CD4-positive, alpha-beta T cell treated with Interleukin-6 for 4 hours (primary cell): ENCODE results near the gene CAPN15.
"Not testable (repeated sequence)": the region's sequence is repeated elsewhere in the genome, so short reads cannot be mapped to it uniquely, and the experiment has no call there.

Source experiments
- DNase-seq: peaks from one replicate; pipeline ENCODE4 v3.0.0-alpha.2; 2020; ENCODE audit warnings: mixed read lengths

The CAPN15 gene

DNA sequence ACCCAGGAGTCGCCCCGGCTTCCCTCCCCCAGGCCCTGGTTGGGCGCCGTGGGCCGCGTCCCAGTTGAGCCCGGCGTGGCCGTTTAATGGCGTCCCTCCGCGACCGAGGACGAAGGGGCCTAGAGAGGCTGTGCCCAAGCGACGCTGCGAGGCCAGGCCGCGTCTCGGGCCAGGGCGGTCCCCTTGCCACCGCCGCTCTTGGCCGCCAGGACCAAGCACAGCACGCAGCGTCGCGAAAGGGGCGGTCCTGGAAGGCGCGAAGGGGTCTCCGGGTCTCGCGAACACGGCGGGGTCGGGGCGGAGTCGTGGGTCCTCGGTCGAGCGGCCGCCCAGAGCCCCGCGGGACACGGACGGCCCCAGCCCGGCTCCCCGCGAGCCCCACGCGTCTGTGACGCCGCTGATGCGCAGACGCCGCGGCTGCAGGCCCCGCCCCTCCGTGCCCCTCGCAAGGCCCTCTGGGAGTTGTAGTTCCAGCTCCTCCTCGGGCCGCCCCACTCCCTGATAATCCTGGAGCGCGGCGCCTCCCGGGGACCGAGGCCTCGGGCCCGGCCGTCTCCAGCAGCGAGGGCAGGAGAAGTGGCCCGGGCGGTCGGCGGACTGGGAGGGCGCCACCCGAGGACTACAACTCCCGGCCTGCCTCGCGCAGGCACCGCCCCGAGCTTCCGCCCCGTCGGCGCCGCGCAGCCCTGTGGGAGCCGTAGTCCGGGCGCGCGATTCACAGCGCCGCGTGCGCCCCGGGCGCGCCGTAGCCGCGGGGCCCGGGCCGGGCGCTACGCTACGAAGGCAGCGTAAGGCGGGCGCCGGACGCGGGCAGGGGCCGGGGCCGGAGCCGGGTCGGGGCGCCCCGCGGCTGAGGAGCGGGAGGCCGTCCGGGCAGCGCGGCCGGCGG lies at the start of gene CAPN15:
TSS of gene CAPN15 (plus strand) at position 698 of the 889 bp plus-strand sequence. CDS start 19,127 bp downstream, outside the sequence.
- DNase-seq = peak; percentile 87

DNA sequence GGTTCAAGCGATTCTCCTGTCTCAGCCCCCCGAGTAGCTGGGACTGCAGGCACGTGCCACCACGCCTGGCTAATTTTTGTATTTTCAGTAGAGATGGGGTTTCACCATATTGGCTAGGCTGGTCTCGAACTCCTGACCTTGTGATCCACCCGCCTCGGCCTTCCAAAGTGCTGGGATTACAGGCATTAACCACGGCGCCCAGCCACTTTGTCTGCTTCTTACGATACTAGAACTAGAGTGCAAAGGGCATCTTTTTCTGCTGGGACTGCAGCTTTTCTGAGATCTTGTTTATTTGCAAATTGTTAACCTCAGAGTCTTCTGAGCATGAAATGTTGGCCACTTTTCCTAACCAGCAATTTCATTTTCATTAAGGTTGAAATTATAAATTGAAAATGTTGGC lies 49.2 kb upstream of the CAPN15 start:
- DNase-seq = not testable (repeated sequence)

DNA sequence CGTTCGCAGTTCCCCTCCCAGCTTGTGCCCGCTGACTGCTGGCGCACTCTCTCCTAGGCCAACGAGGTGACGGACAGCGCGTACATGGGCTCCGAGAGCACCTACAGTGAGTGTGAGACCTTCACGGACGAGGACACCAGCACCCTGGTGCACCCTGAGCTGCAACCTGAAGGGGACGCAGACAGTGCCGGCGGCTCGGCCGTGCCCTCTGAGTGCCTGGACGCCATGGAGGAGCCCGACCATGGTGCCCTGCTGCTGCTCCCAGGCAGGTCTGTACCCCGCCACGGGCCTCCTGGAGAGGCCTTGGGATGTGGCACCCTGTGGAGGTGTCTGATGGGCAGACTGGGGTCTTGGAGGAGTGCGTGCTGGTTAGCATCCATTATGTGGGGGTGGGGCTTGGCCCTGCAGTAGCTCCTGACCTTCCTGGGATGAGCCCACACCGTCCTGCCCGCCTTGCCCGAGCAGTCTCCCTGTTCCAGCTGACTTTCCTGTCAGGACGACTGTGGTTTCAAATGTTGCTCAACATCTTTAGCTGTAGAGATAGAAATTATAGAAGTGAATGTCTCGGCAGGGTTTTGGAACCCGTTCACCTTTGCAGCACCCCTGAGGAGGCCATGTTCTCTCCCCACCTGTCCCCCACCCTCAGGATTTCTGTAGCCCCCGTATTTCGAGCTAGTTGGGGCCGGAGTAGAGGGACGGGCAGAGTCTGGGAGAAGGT lies 44.9 kb upstream of the CAPN15 start:
- no peak for DNase-seq

DNA sequence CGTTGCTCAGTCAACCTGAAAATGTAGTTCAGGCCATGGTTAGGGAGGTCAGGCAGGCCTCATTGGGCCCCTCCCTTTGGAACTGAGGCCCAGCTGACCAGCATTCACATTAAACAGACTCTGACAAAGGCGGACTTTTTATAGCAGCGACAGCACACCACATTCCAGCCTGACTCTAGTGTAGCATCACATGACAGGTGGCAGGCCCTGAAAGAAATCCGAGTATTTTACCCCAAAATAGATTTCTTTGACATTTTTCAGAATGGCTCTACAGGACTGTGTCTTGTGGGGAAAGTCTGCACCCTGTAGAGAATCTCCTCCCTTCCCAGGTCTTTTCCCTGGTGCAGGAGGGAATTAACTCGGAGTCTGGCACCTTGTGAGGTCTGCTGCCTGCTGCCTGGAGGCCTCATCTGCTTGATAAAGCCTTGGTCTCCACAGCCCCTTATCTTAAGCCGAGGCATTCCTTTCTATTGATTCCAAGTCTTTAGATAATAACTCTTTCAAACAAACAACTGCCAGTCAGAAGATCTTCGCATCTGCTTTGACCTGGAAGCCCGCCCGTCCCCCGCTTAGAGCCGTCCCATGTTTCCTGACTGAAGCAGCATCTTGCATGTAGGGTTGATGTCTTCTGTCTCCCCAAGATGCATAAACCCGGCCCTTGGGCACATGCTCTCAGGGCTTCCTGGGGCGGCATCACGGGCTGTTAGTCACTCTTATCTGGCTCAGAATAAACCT lies 44.0 kb upstream of the CAPN15 start:
- DNase-seq = no peak

DNA sequence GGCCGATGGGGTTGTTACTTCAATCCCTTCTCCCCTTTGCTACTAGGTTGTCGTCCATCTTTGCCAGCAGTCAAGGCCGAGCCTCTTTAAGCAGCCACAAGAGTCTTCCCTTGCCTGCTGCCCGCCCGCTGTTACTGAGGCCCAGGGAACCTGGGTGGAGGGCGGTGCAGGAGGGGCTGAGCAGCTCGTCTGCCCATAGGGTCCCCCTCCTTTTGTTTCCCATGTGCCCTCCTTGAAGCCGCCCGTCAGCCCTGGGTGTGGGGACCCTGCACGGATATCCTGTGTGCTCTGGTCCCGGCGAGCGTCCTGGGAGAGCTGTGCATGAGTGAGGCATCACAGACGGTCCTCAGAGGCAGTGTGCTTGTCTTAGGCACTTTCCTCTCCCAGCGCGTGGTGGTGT lies 37.9 kb upstream of the CAPN15 start:
- no peak for DNase-seq

DNA sequence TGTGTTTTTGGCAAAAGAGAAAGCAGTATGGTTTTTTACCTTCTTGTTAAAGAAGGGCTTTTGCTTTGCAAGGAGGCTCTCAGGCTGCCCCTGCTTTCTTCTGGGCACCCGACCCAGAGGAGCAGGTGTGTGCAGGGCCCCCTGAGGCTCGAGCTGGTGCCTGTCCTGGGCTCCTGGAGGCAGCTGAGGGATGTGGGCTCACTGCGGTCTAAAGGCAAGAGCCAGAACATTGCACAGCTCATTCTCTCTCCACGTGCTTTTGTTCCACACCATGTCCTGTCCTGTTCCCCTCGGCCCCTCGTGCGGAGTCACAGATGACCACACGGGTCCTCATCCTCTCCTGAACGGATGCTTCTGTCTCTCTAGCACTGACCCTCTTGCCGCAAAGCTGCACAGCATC lies 36.7 kb upstream of the CAPN15 start:
- no peak for DNase-seq

DNA sequence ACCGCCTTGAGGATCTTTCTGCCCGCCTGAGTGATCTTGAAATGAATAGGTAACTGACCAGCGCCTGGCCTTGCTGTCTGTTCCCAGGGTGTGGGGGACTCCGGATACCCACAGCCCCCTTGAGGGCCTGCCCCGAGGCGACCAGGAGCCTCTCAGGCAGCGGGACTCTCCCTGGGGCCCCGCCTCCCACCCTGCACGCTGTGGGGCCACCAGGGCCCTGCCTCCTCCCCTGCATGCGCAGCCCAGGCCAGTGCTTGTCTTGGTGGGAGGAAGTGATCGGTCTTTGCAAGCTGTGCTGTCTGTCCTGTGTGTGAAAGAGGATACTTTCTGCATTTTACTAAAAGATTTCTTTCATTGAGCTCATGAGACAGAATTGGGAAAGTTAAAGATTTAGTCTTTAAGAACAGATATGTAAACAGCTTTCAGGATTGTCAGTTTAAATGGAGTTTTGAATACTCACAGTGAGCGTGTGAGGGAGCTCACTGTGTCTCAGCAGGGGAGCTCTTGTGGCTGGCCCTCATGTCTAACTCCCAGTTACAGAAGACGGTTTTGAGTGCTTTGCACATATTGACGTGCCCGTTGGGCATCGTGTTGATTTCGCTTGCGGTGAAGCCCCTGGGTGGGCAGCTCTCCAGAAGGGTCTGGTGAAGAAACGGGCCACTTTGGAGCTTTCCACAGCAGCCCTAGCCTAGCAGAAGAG lies 36.1 kb upstream of the CAPN15 start:
- no peak for DNase-seq

DNA sequence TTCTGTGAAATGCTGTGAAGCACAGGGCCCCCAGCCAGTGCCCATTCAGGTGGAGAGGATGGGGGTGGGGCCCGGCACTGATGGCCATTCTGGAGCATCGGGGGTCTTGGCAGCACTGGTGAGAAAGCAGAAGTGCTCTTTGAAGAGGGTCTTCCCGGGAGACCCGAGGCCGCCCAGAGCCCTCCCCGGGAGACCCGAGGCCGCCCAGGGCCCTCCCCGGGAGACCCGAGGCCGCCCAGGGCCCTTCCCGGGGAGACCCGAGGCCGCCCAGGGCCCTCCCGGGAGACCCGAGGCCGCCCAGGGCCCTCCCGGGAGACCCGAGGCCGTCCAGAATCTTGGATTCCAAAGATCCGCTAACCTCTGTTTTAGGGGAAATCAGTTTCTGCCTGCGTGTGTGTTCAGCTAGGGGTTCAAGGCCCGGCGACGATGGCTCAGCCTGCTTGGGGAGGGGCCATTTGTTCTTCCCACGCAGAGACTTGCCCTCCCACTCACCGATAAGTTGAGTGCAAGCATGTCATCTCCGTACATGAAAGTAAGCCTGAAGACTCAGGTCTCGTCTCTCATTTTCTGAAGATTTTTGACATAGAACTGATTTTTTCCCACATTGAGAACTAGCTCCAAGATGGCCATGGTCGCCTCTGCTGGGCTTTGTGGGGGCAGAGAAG lies 35.2 kb upstream of the CAPN15 start:
- DNase-seq = no peak

DNA sequence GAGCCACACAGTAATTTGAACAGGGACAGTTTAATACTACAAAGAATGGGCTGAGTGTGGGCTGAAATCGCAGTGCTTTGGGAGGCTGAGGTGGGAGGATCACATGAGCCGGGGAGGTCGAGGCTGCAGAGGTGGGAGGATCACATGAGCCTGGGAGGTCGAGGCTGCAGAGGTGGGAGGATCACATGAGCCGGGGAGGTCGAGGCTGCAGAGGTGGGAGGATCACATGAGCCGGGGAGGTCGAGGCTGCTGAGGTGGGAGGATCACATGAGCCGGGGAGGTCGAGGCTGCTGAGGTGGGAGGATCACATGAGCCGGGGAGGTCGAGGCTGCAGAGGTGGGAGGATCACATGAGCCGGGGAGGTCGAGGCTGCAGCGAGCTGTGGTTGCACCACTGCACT lies 32.8 kb upstream of the CAPN15 start:
- DNase-seq = not testable (repeated sequence)

DNA sequence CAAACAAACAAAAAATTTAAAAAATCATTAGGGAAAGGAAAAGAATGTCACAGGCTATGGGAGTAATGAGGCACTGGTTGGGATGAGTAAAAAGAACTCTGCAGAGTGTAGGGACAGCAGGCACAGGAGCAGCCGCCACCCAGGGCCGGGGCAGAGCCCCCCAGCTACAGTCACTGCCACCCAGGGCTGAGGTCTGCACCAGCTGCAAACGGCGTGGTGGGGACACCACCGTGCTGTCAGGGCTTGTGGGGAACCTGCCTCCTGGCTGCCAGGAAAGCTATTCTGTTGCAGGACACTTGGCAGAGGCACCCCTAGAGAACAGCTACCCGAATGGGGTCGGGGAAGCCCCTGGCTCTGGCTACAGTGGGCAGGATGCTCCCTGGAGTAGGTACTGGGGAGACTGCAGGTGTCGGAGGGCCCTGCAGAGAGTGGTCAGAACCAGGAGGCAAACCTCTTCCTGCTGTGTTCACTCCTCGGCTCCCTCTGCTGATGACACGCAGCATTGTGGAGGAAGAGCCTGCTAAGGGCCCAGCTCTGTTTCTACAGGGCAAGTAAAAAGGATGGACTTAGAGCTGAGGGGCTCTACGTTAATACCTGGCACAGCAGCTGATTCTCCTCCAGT lies 32.3 kb upstream of the CAPN15 start:
- DNase-seq = peak; percentile 20

DNA sequence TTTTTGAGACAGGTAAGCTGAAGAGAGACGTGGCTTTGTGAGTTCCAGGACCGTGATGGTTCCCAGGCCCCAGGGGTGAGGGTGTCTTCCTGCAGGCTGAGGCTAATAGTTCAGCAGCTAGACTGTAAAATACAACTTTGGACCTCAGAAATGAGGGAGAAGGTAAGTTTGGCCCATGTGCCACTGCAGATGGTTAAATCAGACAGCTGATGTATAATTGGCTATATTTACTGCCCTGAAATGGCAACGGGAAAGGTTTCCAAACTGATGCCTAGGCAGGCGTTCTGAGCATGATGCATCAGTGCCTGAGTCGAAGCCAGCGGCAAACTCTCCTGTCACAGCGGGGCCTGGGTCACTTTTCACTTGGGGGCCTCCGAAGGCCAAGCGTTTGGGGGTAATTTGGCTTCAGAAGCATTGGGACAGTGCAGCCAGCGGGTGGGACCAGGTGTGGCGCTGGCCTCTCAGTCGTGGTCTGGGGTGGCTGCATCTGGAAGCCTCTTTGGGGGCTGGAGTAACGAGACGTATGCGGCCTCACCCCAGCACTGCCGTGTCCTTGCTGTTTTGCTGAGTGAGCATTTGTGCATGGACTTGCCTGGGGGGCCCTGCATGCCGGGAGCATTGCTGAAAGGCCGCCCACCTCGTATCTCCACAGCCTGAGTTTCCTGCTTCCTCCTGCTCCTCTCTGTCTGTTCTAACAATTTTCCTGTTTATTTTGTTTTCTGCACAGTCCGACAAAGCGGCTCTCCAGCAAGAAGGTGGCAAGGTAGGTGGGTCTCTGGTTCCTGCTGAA lies 31.2 kb upstream of the CAPN15 start:
- no peak for DNase-seq

DNA sequence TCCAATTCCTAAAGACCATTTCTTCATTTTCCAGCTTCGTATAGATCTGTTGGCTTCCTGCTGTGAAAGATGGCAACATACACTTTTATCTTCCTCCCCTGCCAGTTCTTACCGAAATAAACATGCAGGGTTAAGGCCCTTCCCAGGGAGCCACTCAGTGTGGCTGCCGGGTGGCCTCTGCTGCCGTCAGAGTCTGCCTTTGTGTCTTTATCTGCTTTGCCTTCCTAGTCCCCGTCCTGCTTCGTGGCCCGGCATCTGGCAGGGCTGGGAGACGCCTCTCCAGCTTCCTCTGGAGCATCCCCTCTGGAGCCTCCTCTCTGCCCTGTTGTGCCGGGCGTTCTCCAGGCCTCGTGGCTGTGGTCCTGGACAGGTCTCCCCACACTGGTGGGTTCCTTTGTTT lies 30.3 kb upstream of the CAPN15 start:
- no peak for DNase-seq

DNA sequence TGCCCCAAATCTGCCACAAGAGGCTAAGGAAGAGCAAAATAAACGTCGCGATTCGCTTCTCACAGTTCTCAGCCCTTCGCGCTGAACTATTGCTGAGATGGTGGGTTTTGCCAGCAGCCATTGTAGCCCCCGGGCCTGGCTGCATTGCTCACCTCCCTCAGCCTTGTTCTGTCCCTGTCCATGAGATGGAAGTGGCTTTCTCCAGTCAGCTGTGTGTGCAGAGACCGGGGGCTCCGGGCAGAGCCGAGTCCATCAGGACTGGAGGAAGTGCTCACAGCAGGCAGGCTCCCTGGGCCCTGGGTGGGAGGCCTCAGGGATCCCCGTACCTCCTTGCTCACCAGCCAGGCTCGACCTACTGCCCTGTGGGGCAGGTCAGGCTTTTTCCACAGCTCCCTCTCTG lies 27.6 kb upstream of the CAPN15 start:
- DNase-seq = no peak

DNA sequence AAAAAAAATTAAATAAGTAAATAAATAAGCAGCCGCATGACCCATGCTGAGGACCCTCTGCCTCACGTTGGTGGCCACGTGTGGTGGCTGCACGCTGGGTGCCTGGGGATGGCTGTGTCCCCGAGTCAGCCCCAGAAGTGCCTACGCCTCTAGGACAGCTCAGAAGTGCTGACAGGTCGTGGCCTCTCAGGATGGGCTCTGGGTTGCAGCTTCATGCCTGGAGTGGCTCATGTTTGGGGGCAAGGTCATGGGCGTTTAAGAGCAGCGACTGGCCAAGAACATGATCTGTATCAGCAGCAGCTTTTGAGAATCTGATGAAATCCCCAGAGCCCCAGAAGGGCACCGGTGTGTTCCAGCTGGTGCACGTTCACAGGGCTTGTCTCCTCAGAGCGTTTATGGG lies 26.8 kb upstream of the CAPN15 start:
- no peak for DNase-seq

DNA sequence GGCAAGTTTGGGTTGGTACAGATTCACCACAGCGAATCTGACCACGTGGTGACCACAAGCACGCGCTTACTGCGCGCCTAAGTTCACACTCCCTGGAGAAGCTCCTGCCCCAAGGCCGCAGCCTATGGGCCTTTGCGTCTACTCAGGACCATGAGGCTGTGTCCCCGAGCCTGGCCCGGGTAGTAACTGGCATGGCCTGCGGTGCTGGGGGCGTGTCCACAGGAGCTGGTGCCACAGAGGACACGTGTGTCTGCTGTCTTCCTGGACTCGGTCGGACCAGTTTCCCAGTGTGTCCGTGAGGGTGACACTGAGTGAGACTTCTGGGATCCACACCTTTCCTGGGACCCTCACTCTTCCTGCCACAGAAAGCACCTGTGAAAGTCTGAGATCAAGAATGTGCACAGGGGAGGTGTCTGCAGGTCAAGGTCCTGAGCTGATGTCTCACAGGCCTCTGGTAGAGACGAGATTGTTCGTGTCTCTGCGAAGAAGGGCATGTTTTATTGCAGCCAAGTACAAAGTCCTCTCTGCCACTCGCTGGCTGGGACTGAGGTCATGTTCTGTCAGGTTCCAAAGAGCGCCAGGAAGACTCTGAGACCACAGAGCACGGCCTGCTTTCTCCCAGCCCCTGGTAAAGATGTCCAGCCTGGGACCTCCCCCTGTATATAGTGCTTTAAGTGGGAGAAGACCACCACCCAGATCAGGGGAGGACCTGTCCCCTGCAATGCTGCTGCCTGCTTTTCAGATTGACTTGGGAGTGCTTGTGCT lies 25.2 kb upstream of the CAPN15 start:
- no peak for DNase-seq

DNA sequence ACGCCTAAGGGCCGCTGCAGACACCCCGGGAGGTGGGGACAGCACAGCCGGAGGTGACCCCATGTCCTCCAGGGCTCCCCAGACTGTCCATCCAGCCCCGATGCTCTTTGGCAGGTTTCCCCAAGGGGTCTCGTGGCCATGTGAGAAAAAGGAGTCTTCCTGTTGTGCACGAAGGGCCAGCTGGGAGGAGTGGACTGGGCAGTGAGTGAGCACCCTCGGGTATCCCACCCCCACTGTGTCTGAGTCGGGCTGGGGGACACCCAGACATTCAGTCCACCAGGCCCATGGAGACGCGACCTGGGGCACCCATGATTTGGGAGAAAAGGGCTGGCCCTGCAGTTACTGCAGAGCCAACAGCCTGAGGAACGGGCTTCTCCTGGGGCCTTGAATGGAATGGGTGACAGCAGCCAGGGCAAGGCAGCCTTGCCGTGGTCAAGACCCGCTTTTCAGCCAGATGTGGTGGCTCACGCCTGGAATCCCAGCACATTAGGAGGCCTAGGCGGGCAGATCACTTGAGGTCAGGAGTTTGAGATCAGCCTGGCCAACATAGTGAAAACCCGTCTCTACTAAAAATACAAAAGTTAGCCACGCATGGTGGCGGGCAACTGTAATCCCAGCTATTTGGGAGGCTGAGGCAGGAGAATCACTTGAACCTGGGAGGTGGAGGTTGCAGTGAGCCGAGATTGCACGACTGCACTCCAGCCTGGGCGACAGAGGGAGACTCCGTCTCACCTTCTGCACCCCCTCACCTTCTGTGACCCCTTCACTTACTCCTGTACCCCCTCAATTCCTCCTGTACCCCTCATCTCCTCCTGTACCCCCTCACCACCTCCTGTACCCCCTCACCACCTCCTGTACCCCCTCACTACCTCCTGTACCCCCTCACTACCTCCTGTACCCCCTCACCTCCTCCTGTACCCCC lies 24.1 kb upstream of the CAPN15 start:
- DNase-seq = no peak

DNA sequence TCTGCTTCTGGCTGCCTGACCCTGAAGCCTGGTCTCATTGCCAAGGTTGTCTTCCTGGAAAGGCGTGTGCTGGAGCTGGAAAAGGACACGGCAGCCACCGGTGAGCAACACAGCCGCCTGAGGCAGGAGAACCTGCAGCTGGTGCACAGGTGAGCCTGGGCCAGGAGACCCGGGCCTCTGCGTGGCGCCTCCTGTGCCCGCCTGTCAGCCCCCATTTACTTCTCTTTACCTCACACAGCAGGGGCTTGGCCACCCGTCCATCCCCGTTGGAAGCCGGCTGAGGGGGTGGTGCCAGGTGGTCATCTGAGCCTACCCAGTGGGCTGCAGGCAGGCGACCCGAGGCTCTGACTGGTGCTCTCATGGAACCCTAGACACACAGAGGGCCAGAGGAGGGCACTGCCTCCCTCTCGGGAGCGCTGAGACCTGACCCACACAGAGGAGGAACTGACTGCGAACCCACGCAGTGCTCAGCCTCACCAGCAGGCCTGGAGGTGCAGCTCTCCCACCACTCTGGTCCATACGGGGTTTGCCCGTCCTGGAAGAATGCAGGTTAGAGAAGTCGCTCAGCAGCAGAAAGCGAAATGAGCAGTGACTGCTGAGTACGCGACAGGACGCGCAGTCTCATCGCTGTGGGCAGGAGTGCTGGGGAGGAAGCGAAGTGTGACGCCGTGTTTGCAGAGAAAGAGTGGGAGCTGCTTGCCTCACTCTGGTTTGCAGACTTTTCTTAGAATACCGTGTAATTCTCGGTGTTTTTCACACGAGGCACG lies 21.9 kb upstream of the CAPN15 start:
- no peak for DNase-seq

DNA sequence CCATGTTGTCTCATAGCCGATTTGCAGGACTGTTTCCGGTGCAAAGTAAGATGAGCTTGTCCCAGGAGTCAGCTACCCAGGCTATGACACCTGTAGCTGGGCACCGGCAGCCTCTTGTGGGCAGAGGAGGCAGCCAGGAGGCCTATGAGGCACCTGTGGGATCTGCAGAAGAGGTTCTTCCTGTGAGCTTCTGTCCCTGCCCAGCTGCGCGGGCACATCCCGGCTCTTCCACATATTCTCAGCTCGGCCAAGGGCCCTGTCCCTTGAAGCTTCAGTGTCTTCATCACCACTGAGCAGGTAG lies 21.3 kb upstream of the CAPN15 start:
- DNase-seq = no peak
